ENCODE measurements around the gene CCDC137. TPM values are rescaled to one million over a fixed set of nuclear protein-coding genes. Genes with fewer than 3 reads are reported as not detected.

Gene CCDC137
- polyA plus RNA-seq, 1 donor from 2014 or later = 12.2 TPM

DNA sequence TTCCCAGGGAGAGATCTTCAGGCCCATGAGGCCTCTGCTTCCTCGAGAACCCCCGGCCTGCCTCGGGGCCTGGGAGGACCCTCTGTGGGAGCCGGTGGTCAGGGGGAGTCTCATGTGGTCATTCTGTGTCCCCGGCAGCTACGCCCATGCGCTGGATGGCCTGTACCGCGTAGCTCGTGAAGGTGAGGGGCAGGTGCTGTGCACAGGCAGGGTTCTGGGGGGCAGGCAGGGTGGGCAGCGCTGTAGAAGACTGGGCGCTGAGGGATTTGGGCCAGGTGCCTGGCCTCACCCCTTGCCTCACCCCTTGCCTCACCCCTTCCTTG is 50.1 kb downstream of the CCDC137 start:
- TF ChIP-seq RAD21 (conservative IDR thresholded peaks at IDR 0.05) (no peak), SMC3 (conservative IDR thresholded peaks at IDR 0.05; ENCODE audit: poor library complexity) (no peak), EP300 (conservative IDR thresholded peaks at IDR 0.05; ENCODE audit: poor library complexity, severe bottlenecking) (no peak), POLR2AphosphoS5 (IDR thresholded peaks at IDR 0.05) (no peak), TAF1 (IDR thresholded peaks at IDR 0.05; ENCODE audit: low read depth) (no peak), MXI1 (conservative IDR thresholded peaks at IDR 0.05; ENCODE audit: poor library complexity, severe bottlenecking) (no peak), EZH2 (IDR thresholded peaks at IDR 0.05; ENCODE audit: borderline replicate concordance, insufficient read depth, low read length, poor library complexity, severe bottlenecking) (no peak)
- TF ChIP-seq, protein P1, sequence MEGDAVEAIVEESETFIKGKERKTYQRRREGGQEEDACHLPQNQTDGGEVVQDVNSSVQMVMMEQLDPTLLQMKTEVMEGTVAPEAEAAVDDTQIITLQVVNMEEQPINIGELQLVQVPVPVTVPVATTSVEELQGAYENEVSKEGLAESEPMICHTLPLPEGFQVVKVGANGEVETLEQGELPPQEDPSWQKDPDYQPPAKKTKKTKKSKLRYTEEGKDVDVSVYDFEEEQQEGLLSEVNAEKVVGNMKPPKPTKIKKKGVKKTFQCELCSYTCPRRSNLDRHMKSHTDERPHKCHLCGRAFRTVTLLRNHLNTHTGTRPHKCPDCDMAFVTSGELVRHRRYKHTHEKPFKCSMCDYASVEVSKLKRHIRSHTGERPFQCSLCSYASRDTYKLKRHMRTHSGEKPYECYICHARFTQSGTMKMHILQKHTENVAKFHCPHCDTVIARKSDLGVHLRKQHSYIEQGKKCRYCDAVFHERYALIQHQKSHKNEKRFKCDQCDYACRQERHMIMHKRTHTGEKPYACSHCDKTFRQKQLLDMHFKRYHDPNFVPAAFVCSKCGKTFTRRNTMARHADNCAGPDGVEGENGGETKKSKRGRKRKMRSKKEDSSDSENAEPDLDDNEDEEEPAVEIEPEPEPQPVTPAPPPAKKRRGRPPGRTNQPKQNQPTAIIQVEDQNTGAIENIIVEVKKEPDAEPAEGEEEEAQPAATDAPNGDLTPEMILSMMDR (IDR thresholded peaks at IDR 0.05; ENCODE audit: poor library complexity, severe bottlenecking) = no peak
- TF ChIP-seq, protein P2, sequence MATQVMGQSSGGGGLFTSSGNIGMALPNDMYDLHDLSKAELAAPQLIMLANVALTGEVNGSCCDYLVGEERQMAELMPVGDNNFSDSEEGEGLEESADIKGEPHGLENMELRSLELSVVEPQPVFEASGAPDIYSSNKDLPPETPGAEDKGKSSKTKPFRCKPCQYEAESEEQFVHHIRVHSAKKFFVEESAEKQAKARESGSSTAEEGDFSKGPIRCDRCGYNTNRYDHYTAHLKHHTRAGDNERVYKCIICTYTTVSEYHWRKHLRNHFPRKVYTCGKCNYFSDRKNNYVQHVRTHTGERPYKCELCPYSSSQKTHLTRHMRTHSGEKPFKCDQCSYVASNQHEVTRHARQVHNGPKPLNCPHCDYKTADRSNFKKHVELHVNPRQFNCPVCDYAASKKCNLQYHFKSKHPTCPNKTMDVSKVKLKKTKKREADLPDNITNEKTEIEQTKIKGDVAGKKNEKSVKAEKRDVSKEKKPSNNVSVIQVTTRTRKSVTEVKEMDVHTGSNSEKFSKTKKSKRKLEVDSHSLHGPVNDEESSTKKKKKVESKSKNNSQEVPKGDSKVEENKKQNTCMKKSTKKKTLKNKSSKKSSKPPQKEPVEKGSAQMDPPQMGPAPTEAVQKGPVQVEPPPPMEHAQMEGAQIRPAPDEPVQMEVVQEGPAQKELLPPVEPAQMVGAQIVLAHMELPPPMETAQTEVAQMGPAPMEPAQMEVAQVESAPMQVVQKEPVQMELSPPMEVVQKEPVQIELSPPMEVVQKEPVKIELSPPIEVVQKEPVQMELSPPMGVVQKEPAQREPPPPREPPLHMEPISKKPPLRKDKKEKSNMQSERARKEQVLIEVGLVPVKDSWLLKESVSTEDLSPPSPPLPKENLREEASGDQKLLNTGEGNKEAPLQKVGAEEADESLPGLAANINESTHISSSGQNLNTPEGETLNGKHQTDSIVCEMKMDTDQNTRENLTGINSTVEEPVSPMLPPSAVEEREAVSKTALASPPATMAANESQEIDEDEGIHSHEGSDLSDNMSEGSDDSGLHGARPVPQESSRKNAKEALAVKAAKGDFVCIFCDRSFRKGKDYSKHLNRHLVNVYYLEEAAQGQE (IDR thresholded peaks at IDR 0.05; ENCODE audit: borderline replicate concordance) = no peak
- H3F3A ChIP-seq (ENCODE audit: insufficient read depth, low read length, poor library complexity, severe bottlenecking) = no peaks in the 10 kb centered on the region
- H3K9me2 ChIP-seq (ENCODE audit: insufficient read depth, low read length) = no peaks in the 10 kb centered on the region
- H3K4me3 ChIP-seq (ENCODE audit: low read length) = no peak overlapping the region
- H2AFZ ChIP-seq (ENCODE audit: low read depth, low read length) = no peak overlapping the region
- H3K4me2 ChIP-seq (ENCODE audit: low read length) = no peak overlapping the region
- no peaks in the 10 kb centered on the region for H3K36me3 ChIP-seq (ENCODE audit: insufficient read depth, low read length)
- no peaks in the 10 kb centered on the region for H4K20me1 ChIP-seq (ENCODE audit: insufficient read depth)
- no peak overlapping the region for H3K27ac ChIP-seq (ENCODE audit: low read length)
- H3K9ac ChIP-seq (ENCODE audit: low read length) = no peak overlapping the region
- H3K27me3 ChIP-seq (ENCODE audit: insufficient read depth, low read depth, low read length) = no peaks in the 10 kb centered on the region
- H3K9me3 ChIP-seq (ENCODE audit: low read length) = no peaks in the 10 kb centered on the region
- no peaks in the 10 kb centered on the region for H3K79me2 ChIP-seq (replicated peaks; ENCODE audit: insufficient read depth, low read length)

DNA sequence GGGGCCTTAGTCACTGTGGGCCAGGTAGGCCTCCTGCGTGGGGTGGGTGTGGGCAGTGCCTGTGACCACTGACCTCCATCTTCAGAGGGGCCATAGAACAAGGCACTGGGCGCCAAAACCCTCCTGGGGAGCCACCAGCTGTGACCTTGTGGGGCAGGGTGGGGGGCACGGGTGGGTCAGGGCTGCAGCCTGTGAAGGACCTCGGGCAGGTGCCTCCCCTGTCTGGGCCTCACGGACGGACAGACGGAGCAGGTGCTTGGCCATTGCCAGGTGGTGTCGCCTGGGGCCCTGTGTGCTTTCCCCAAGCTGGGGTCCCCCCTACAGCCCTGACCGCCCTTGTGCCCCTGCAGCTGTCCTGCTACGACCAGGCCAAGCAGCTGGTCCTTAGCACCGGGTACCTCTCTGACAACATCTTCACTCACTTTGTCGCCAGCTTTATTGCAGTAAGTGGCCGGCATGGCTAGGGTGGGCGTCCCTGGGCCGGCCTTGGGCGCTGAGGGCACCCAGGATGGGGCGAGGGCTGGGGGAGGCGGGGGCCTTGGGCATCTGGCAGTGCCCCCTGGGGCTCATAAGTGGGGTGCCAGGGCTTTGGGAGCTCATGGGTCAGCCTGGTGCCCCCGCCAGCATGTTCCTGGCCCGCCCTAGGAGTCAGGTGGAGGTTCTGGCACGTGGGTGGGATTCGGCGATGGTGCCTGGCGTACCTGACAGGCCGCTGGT is 50.7 kb downstream of the CCDC137 start:
- H3F3A ChIP-seq (ENCODE audit: insufficient read depth, low read length, poor library complexity, severe bottlenecking) = no peaks in the 10 kb centered on the region
- TF ChIP-seq MXI1 (conservative IDR thresholded peaks at IDR 0.05; ENCODE audit: poor library complexity, severe bottlenecking) (no peak), TAF1 (IDR thresholded peaks at IDR 0.05; ENCODE audit: low read depth) (no peak), RAD21 (conservative IDR thresholded peaks at IDR 0.05) (no peak), EP300 (conservative IDR thresholded peaks at IDR 0.05; ENCODE audit: poor library complexity, severe bottlenecking) (no peak), EZH2 (IDR thresholded peaks at IDR 0.05; ENCODE audit: borderline replicate concordance, insufficient read depth, low read length, poor library complexity, severe bottlenecking) (no peak), SMC3 (conservative IDR thresholded peaks at IDR 0.05; ENCODE audit: poor library complexity) (no peak), POLR2AphosphoS5 (IDR thresholded peaks at IDR 0.05) (no peak)
- TF ChIP-seq, protein P2 (IDR thresholded peaks at IDR 0.05; ENCODE audit: borderline replicate concordance) = no peak
- TF ChIP-seq, protein P1 (IDR thresholded peaks at IDR 0.05; ENCODE audit: poor library complexity, severe bottlenecking) = no peak
- H3K9ac ChIP-seq (ENCODE audit: low read length) = no peak overlapping the region
- H3K27me3 ChIP-seq (ENCODE audit: insufficient read depth, low read depth, low read length) = no peaks in the 10 kb centered on the region
- no peaks in the 10 kb centered on the region for H3K36me3 ChIP-seq (ENCODE audit: insufficient read depth, low read length)
- H3K79me2 ChIP-seq (replicated peaks; ENCODE audit: insufficient read depth, low read length) = no peaks in the 10 kb centered on the region
- H4K20me1 ChIP-seq (ENCODE audit: insufficient read depth) = no peaks in the 10 kb centered on the region
- H2AFZ ChIP-seq (ENCODE audit: low read depth, low read length) = no peak overlapping the region
- H3K9me2 ChIP-seq (ENCODE audit: insufficient read depth, low read length) = no peaks in the 10 kb centered on the region
- no peak overlapping the region for H3K27ac ChIP-seq (ENCODE audit: low read length)
- no peak overlapping the region for H3K4me2 ChIP-seq (ENCODE audit: low read length)
- no peaks in the 10 kb centered on the region for H3K9me3 ChIP-seq (ENCODE audit: low read length)
- no peak overlapping the region for H3K4me3 ChIP-seq (ENCODE audit: low read length)
